Mesendoderm (in vitro differentiated cells): ENCODE results near the gene CUL7.

Experiments used
- DNase-seq: peaks from one replicate; pipeline ENCODE4 v3.0.0; 2013
- H2AK5ac ChIP-seq: 2 replicates; pipeline ENCODE4 v1.6.1; 2013; ENCODE audit warnings: low read length, inconsistent platforms
- H2BK120ac ChIP-seq: 2 replicates; pipeline ENCODE4 v1.6.1; 2013; ENCODE audit warnings: low read depth, mild to moderate bottlenecking, low read length, moderate library complexity, mixed read lengths
- H2BK15ac ChIP-seq: replicated peaks from 2 replicates; pipeline ENCODE4 v1.6.1; 2013; ENCODE audit warnings: low read depth, mild to moderate bottlenecking, moderate library complexity
- H2BK5ac ChIP-seq: 2 replicates; pipeline ENCODE4 v1.6.1; 2013; ENCODE audit warnings: low read length, inconsistent platforms
- H3K18ac ChIP-seq: 2 replicates; pipeline ENCODE4 v1.6.1; 2013; ENCODE audit warnings: mild to moderate bottlenecking, low read length, mixed read lengths
- H3K23ac ChIP-seq: one replicate; pipeline ENCODE4 v1.6.1; 2013; ENCODE audit warnings: low read length
- H3K27ac ChIP-seq: 2 replicates; pipeline ENCODE4 v1.5.1; 2013; ENCODE audit warnings: low read depth, mild to moderate bottlenecking, inconsistent platforms, low read length, moderate library complexity
- H3K27me3 ChIP-seq: 2 replicates; pipeline ENCODE4 v1.6.1; 2013; ENCODE audit warnings: low read length, control low read depth, mild to moderate bottlenecking, inconsistent platforms; ENCODE audit not compliant: insufficient read depth, poor library complexity
- H3K36me3 ChIP-seq: 2 replicates; pipeline ENCODE4 v1.6.1; 2013; ENCODE audit warnings: low read length, inconsistent platforms; ENCODE audit not compliant: control insufficient read depth, insufficient read depth
- H3K4ac ChIP-seq: one replicate; pipeline ENCODE4 v1.6.1; 2013; ENCODE audit warnings: low read depth, mild to moderate bottlenecking, low read length, moderate library complexity
- H3K4me1 ChIP-seq: 2 replicates; pipeline ENCODE4 v1.6.1; 2013; ENCODE audit warnings: low read depth, low read length, inconsistent platforms; ENCODE audit not compliant: control insufficient read depth
- H3K4me2 ChIP-seq: 2 replicates; pipeline ENCODE4 v1.6.1; 2013; ENCODE audit warnings: low read length
- H3K4me3 ChIP-seq: 2 replicates; pipeline ENCODE4 v1.5.1; 2013; ENCODE audit warnings: mild to moderate bottlenecking, low read length
- H3K56ac ChIP-seq: one replicate; pipeline ENCODE4 v1.6.1; 2013; ENCODE audit warnings: low read length
- H3K79me1 ChIP-seq: 2 replicates; pipeline ENCODE4 v1.6.1; 2013; ENCODE audit warnings: low read length, inconsistent platforms
- H3K79me2 ChIP-seq: 2 replicates; pipeline ENCODE4 v1.6.1; 2013; ENCODE audit warnings: mild to moderate bottlenecking, low read length; ENCODE audit not compliant: control insufficient read depth, insufficient read depth
- H3K9ac ChIP-seq: 2 replicates; pipeline ENCODE4 v1.6.1; 2013; ENCODE audit warnings: low read length, inconsistent platforms
- H4K5ac ChIP-seq: one replicate; pipeline ENCODE4 v1.6.1; 2013; ENCODE audit warnings: low read length
- H4K8ac ChIP-seq: one replicate; pipeline ENCODE4 v1.6.1; 2013; ENCODE audit warnings: low read depth, mild to moderate bottlenecking, control low read depth, low read length, moderate library complexity
- WGBS: extraction: QIAGEN DNeasy Blood & Tissue Kit; methylation state at CpG from one replicate; pipeline ENCODE4 v1.1.7; 2013; ENCODE audit warnings: low lambda C conversion rate, missing lambda C conversion rate; ENCODE audit not compliant: insufficient coverage; ENCODE audit errors: extremely low coverage; 5-methylcytosine and 5-hydroxymethylcytosine counted together

The CUL7 gene

GRCh38 chr6:43090559-43090956, 36.9 kb upstream of the CUL7 start:
- Histone ChIP-seq H3K4me3 (no peak overlapping the region), H2BK120ac (peak overlapping the region; percentile 21), H3K79me1 (peaks cover 11% of the 10 kb centered on the region), H4K5ac (no peak overlapping the region), H4K8ac (no peak overlapping the region), H3K4me2 (no peak overlapping the region), H3K27me3 (no peaks in the 10 kb centered on the region), H2BK5ac (no peak overlapping the region), H3K9ac (peak overlapping the region; percentile 5), H3K56ac (peak overlapping the region; percentile 51), H3K18ac (peak overlapping the region; percentile 44), H2BK15ac (peak overlapping the region; percentile 21), H3K79me2 (peaks cover 73% of the 10 kb centered on the region), H2AK5ac (no peak overlapping the region), H3K23ac (no peak overlapping the region), H3K36me3 (no peaks in the 10 kb centered on the region), H3K4ac (no peak overlapping the region), H3K27ac (peak overlapping the region; percentile 89), H3K4me1 (peaks cover 23% of the 10 kb centered on the region)
- WGBS = no CpG with 5 or more reads among the region's 2 CpGs
- peak; percentile 63 for DNase-seq

DNA sequence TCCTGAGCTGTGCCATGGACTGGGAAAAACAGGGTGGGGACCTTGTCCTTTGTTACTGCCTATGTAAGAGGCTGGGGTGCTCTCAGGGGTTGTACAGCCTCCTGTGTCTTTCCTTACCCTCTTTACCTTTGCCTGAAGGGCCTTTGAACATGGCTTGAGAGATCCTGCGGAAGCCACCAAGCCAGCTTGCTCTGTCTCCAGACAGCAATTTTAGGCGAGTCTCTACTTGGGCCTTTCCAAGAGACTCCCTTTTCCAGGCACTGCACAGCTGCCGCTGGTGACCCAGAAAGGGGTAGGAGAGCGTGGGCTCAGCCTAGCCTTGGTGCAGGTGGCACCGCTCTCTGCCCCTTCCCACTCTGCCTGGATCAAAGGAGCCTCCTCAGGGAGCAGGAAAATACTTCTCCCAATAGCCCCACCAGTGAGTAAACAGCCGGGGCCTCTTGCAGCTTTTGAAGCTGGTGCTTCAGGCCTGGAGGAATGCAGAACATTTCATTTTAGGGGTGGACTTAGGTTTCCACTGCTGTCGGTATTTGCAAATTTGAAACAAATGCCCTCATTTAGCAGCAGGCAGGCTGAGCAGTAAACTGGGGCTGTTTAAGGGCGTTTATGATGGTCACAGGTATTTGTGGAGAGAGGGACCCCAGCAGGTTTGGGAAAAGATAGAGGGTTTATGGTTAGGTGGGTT, 36.4 kb upstream of the CUL7 start:
- Histone ChIP-seq H3K4me1 (peaks cover 20% of the 10 kb centered on the region), H3K27me3 (no peaks in the 10 kb centered on the region), H2BK15ac (no peak overlapping the region), H3K23ac (no peak overlapping the region), H3K79me2 (peaks cover 73% of the 10 kb centered on the region), H3K36me3 (no peaks in the 10 kb centered on the region), H3K4ac (no peak overlapping the region), H2AK5ac (no peak overlapping the region), H3K18ac (peak overlapping the region; percentile 15), H3K79me1 (peaks cover 11% of the 10 kb centered on the region), H2BK5ac (no peak overlapping the region), H3K9ac (peak overlapping the region; percentile 26), H3K56ac (no peak overlapping the region), H3K4me2 (no peak overlapping the region), H4K8ac (no peak overlapping the region), H4K5ac (no peak overlapping the region), H3K4me3 (no peak overlapping the region), H3K27ac (peak overlapping the region; percentile 89), H2BK120ac (peak overlapping the region; percentile 3)
- peak; percentile 67 for DNase-seq
- WGBS = no CpG with 5 or more reads among the region's 8 CpGs

DNA sequence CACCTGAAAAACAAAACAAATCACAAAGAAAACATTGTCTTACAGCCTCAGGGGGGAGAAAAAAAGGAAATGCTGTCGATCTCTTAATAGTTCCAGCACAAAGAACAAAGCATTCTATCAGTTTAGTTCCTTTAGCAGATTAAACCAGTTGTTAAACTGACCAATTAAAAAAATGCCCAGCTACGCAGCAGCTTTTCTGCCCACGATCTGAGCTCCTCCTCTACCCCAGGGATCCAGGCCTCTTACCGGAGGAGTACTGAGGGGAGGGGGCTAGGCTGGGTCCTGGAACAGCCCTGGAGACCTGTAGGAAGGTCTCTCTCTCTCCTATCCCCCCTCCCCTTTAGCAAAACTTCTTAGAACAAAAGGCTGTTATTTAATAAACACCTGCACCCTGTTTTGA, 35.8 kb upstream of the CUL7 start:
- WGBS = no CpG with 5 or more reads among the region's 4 CpGs
- H3K27ac ChIP-seq = peak overlapping the region; percentile 89
- H2BK120ac ChIP-seq = no peak overlapping the region
- H2BK5ac ChIP-seq = no peak overlapping the region
- no peak overlapping the region for H4K8ac ChIP-seq
- H3K18ac ChIP-seq = peak overlapping the region; percentile 15
- H3K27me3 ChIP-seq = no peaks in the 10 kb centered on the region
- DNase-seq = peak; percentile 76
- H2BK15ac ChIP-seq = no peak overlapping the region
- H3K79me2 ChIP-seq = peaks cover 78% of the 10 kb centered on the region
- H3K9ac ChIP-seq = no peak overlapping the region
- peaks cover 16% of the 10 kb centered on the region for H3K79me1 ChIP-seq
- no peak overlapping the region for H3K4me2 ChIP-seq
- no peak overlapping the region for H3K4ac ChIP-seq
- peak overlapping the region; percentile 27 for H3K56ac ChIP-seq
- no peaks in the 10 kb centered on the region for H3K36me3 ChIP-seq
- H4K5ac ChIP-seq = no peak overlapping the region
- no peak overlapping the region for H2AK5ac ChIP-seq
- H3K23ac ChIP-seq = no peak overlapping the region
- peaks cover 20% of the 10 kb centered on the region for H3K4me1 ChIP-seq
- H3K4me3 ChIP-seq = no peak overlapping the region

DNA sequence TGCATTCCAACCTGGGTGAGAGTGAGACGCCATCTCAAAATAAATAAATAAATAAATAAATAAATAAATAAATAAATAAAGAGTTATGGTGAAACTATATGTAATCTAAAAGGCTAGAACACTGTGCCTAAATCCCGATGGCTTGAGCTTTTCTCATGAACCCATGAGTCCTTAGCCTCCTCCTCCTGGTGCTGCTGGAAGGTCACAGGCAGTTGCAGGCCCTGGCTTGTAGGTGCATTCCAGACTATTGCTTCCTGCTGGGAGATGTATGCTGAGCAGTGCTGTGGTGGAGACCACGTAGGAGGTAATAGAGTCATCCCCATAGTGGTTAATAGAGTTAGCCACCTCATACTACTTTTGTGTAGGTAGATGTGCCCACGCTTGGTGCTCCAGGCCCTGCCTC, 35.0 kb upstream of the CUL7 start:
- Histone ChIP-seq H4K8ac (no peak overlapping the region), H2BK5ac (no peak overlapping the region), H4K5ac (no peak overlapping the region), H3K4me3 (no peak overlapping the region), H3K56ac (no peak overlapping the region), H3K36me3 (no peaks in the 10 kb centered on the region), H3K18ac (no peak overlapping the region), H3K4ac (no peak overlapping the region), H3K79me1 (peaks cover 16% of the 10 kb centered on the region), H2AK5ac (no peak overlapping the region), H3K9ac (no peak overlapping the region), H3K27me3 (no peaks in the 10 kb centered on the region), H3K27ac (peak overlapping the region; percentile 26), H2BK15ac (no peak overlapping the region), H3K4me2 (no peak overlapping the region), H3K79me2 (peaks cover 79% of the 10 kb centered on the region), H3K4me1 (peaks cover 18% of the 10 kb centered on the region), H3K23ac (no peak overlapping the region), H2BK120ac (no peak overlapping the region)
- WGBS = no CpG with 5 or more reads among the region's 4 CpGs
- DNase-seq = peak; percentile 80

- no peak overlapping the region for H4K5ac ChIP-seq
- DNase-seq = no peak
- H3K27me3 ChIP-seq = no peaks in the 10 kb centered on the region
- no CpG with 5 or more reads among the region's 8 CpGs for WGBS
- H3K18ac ChIP-seq = no peak overlapping the region
- H2BK5ac ChIP-seq = no peak overlapping the region
- peaks cover 21% of the 10 kb centered on the region for H3K79me1 ChIP-seq
- H3K4ac ChIP-seq = no peak overlapping the region
- H3K4me1 ChIP-seq = peaks cover 12% of the 10 kb centered on the region
- H3K56ac ChIP-seq = no peak overlapping the region
- H2AK5ac ChIP-seq = no peak overlapping the region
- no peak overlapping the region for H3K27ac ChIP-seq
- H3K23ac ChIP-seq = no peak overlapping the region
- no peak overlapping the region for H3K4me2 ChIP-seq
- H3K9ac ChIP-seq = no peak overlapping the region
- no peak overlapping the region for H2BK120ac ChIP-seq
- no peaks in the 10 kb centered on the region for H3K36me3 ChIP-seq
- H3K4me3 ChIP-seq = no peak overlapping the region
- H2BK15ac ChIP-seq = no peak overlapping the region
- no peak overlapping the region for H4K8ac ChIP-seq
- peaks cover 81% of the 10 kb centered on the region for H3K79me2 ChIP-seq
Measured at GRCh38 chr6:43086022-43086658, 32.5 kb upstream of the CUL7 start.
